T-helper 2 cell (primary cell): ENCODE results near the gene CPLX3.

ENCODE experiments used
- DNase-seq, 5 experiments: peaks; one replicate each; pipeline versions ENCODE4 v3.0.0 to v3.0.0-alpha.2; 2012 to 2022

CPLX3 gene

GRCh38 chr15:74873756-74874424 lies 47.5 kb downstream of the CPLX3 start:
- DNase-seq, result peak in 1 of 5 experiments; percentile 33

GRCh38 chr15:74878273-74878672 lies 51.8 kb downstream of the CPLX3 start:
- DNase-seq, result no peak
